ENCODE results near the gene PAX5.

- TF ChIP-seq EGR1 (IDR thresholded peaks at IDR 0.05) = no peak
- no peak for TF ChIP-seq NFIC (IDR thresholded peaks at IDR 0.05)
- no peak for TF ChIP-seq CEBPB (IDR thresholded peaks at IDR 0.05)
- no peak for TF ChIP-seq TAF1 (IDR thresholded peaks at IDR 0.05; ENCODE audit: low read depth)
- no peak for TF ChIP-seq RAD21 (IDR thresholded peaks at IDR 0.05; ENCODE audit: low read depth)
- no peak for TF ChIP-seq EP300 (IDR thresholded peaks at IDR 0.05; ENCODE audit: borderline replicate concordance)
- TF ChIP-seq MAX (IDR thresholded peaks at IDR 0.05) = no peak
- no peak for TF ChIP-seq REST (IDR thresholded peaks at IDR 0.05; ENCODE audit: low read depth)
- TF ChIP-seq TCF12 (IDR thresholded peaks at IDR 0.05; ENCODE audit: low read depth) = no peak
- TF ChIP-seq YY1 (IDR thresholded peaks at IDR 0.05; ENCODE audit: low read depth) = no peak
Measured at GRCh38 chr9:36959681-36960574, 74.1 kb downstream of the PAX5 start.
